G401.6 (cell line): ENCODE data around the gene ABCC1.
"Not testable (repeated sequence)": the region's sequence is repeated elsewhere in the genome, so short reads cannot be mapped to it uniquely, and the experiment has no call there.

Source experiments
- FAIRE-seq: peaks from 2 replicates; lab custom pipeline; 2012; peaks lifted over from hg19 to GRCh38; lab: Jason Lieb, UNC

Gene ABCC1

DNA sequence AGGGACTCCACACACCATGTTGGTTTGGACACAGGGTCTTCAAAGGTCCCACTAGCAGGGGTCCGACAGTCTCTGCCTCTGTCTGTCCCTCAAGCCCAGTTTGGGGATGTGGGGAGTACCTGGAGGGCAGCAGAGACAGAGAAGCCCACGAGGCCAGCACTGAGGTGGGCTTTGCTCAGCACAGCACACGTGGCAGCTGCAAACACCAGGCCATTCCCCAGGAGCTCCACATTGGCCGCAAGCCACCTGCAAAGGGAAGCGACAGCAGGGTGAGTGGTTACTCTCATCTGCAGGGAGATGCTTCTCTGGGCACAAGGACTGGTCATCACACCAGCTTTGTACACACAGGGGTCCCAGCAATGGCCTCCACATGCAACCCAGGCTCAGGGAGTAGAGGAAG lies 211.9 kb downstream of the ABCC1 start:
- no peak for FAIRE-seq

- not testable (repeated sequence) for FAIRE-seq
Observed at GRCh38 chr16:16161840-16162239, 212.4 kb downstream of the ABCC1 start.

DNA sequence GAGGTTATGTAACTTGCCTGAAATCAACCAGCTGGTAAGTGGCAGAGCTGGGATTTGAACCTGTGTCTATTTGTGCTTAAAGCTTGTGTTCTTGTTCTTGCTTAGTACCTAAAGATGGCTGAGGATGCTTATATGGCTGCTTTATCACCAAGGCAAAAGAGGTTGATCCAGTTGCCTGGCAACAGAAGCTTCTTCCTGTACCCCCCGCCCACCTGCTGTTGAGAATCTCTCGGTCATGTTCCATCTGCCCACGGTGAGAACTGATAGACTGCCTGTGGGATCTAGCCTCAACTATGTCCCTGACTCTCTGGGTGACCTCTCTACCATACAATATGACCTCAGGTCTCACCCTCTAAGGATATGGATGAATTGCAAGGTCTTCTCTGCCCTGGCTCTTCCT lies 213.2 kb downstream of the ABCC1 start:
- FAIRE-seq, result no peak

GRCh38 chr16:16163109-16163508 lies 213.7 kb downstream of the ABCC1 start:
- no peak for FAIRE-seq

- no peak for FAIRE-seq
Observed at GRCh38 chr16:16163571-16163970, 214.2 kb downstream of the ABCC1 start.

- FAIRE-seq, result no peak
Observed at GRCh38 chr16:16164243-16164642, 214.8 kb downstream of the ABCC1 start.

GRCh38 chr16:16166085-16166484 lies 216.7 kb downstream of the ABCC1 start:
- no peak for FAIRE-seq

DNA sequence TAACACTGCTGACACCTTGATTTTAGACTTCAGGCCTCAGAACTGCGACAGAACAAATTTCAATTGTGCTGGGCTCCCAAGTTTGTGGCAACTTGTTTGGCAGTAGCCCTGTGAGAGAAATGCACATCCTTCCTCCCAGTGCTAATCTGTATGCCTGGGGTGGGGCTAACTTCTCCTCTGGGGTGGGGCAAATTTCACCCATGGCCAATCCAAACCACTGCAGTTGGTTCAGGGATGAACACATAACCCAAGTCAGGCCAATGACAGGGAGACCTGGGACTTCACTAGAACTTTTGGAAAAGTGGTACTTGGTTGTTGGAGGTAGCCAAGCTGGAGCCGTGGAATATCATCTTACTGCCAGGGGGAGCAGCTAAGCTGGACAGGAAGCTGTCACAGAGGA lies 217.5 kb downstream of the ABCC1 start:
- FAIRE-seq, result no peak

GRCh38 chr16:16167927-16168326 lies 218.5 kb downstream of the ABCC1 start:
- no peak for FAIRE-seq

DNA sequence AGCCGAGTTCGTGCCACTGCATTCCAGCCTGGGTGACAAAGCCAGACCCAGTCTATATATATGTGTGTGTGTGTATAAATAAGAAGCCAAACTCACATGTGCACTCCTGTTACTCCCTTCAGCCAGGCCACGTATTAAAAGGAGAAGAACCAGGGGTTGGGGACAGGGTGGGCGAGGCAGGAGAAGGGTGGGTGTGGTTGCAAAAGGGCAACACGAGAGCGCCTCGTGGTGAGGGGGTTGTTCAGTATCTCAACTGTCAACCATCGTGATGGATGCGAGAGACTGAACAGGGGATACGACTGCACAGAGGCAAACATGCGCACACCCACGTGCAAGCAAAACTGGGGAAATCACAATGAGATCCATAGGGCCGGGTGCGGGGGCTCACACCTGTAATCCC lies 219.0 kb downstream of the ABCC1 start:
- no peak for FAIRE-seq

- FAIRE-seq, result no peak
Observed at GRCh38 chr16:16169615-16170014, 220.2 kb downstream of the ABCC1 start.

GRCh38 chr16:16171332-16171919 lies 222.0 kb downstream of the ABCC1 start:
- FAIRE-seq, result no peak

DNA sequence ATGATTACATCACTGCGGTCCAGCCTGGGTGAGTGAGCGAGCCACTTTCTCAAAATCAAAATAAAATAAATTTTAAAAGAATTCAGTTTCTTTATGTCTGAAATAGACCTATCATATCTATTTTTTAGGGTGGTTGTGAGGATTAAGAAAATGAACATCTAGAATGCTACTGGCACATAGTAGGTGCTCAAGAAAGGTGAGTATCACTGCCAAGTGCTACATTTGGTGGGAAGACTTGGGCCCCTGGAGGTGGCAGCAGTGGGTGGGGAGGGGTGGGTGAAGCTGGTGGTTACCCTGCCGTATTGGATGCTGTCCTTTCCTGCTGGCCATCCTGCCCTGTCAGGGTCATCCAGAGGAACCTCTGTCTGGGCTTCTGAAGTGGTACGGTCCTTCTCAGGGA lies 223.6 kb downstream of the ABCC1 start:
- FAIRE-seq, result no peak

GRCh38 chr16:16175296-16175695 lies 225.9 kb downstream of the ABCC1 start:
- no peak for FAIRE-seq

- no peak for FAIRE-seq
Observed at GRCh38 chr16:16176328-16176727, 226.9 kb downstream of the ABCC1 start.

DNA sequence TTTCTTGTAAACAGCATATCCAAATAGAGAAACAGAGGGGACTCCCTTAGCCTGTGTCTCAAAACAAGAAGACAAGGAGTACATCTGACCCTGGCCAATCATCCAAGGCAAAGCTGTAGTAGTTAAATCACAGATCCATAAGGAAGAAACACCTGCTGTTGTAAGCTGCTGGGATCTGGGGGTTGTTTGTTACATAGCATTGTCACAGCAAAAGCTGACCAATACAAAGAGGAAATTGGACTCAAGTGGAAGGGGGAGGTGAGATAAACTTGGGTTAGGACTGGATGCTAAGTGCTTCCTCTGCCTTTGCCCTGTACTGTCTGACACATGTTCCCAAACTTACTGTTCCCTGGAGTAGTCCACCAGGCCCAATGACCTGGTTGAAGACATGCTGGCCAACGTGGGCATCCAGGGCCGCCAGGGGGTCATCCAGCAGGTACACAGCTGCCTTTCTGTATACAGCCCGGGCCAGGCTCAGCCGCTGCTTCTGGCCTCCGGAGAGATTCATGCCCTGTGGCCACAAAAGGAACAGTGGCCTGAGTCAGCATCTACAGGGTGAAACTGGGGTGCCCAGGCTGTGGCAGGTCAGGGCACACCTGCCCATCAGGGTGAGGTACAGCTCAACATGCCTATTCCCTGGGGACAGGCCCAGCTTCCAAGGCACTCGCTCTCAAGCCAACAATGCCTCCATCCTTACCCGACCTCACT lies 229.2 kb downstream of the ABCC1 start:
- FAIRE-seq, result no peak

DNA sequence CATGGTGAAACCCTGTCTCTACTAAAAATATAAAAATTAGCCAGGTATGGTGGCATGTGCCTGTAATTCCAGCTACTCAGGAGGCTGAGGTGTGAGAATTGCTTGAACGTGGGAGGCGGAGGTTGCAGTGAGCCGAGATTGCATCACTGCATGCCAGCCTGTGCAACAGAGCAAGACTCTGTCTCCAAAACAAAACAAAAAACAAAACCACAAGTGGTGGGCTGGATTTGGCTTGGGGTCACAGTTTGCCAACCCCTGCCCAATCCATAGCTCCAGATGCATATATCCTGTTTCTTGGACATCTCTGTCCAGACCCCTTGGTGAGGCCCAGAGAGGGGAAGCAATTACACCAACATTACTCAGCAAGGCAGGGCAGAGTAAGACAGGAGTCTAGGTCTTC lies 232.3 kb downstream of the ABCC1 start:
- FAIRE-seq, result not testable (repeated sequence)

GRCh38 chr16:16182918-16183317 lies 233.5 kb downstream of the ABCC1 start:
- FAIRE-seq, result no peak

GRCh38 chr16:16183562-16183961 lies 234.1 kb downstream of the ABCC1 start:
- no peak for FAIRE-seq

- no peak for FAIRE-seq
Observed at GRCh38 chr16:16184594-16184993, 235.2 kb downstream of the ABCC1 start.

DNA sequence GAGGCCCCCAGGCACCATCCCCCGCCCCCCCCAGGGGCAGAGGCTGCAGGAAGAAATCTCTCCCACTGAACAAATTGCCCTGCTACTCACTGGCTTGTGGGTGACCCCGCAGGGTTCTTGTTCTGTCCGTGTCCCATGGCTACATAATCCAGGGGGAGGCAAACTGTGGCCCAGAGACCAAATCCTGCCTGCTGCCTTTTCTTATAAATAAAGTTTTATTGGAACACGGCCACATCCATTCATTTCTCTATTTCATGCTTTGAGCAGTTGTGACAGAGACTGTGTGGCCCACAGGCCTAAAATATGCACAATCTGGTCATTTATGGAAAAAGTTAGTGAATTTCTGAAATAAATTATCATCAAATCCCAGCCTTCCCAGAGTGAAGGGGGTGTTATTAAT lies 235.7 kb downstream of the ABCC1 start:
- no peak for FAIRE-seq

GRCh38 chr16:16186820-16187219 lies 237.4 kb downstream of the ABCC1 start:
- FAIRE-seq, result no peak

- no peak for FAIRE-seq
Observed at GRCh38 chr16:16188827-16189226, 239.4 kb downstream of the ABCC1 start.

DNA sequence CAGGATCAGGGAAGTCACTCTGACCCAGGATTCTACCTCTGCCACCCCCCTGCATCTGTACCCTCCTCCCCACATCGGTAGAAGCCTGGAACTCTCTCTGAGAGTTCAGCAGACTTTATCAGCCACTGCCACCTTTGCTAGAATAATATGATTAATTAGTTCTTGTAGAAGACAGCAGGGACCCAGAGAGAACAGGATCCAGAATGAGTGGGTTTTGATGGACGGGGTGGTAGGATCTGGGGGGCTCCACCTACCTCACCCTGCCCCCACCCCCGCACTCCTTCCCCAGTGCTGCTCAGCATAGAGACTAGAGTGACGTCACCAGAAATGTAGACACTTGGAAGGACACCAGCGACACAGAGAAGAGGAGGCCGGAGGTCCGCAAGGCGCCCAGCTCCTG lies 240.4 kb downstream of the ABCC1 start:
- no peak for FAIRE-seq
